Keratinocyte (primary cell): Measurements from ENCODE around the gene ABLIM1. TPM values are rescaled to one million over a fixed set of nuclear protein-coding genes. Genes with fewer than 3 reads are reported as not detected.

ENCODE experiments used
- DNase-seq: peaks from one replicate; pipeline ENCODE4 v3.0.0-alpha.2; 2011; ENCODE audit warnings: low read depth, missing footprints, low spot score
- FAIRE-seq: peaks from 2 replicates; lab custom pipeline; 2011; peaks lifted over from hg19 to GRCh38; lab: Jason Lieb, UNC
- H2AFZ ChIP-seq: 2 replicates; pipeline ENCODE4 v1.6.0; 2012; ENCODE audit warnings: low read length, control low read depth, inconsistent platforms; ENCODE audit not compliant: control insufficient read depth
- H3K27ac ChIP-seq: 2 replicates; pipeline ENCODE4 v1.5.1; 2011; ENCODE audit warnings: low read length; ENCODE audit not compliant: control insufficient read depth, insufficient read depth
- H3K27me3 ChIP-seq: 3 replicates; pipeline ENCODE4 v1.6.0; 2011; ENCODE audit warnings: low read length; ENCODE audit not compliant: control insufficient read depth, insufficient read depth; ENCODE audit errors: extremely low read depth
- H3K36me3 ChIP-seq, 2 experiments: 2 replicates in 1 of 2; 3 replicates in 1 of 2; pipeline ENCODE4 v1.5.1; 2011; ENCODE audit warnings: low read length in 2 of 2, mild to moderate bottlenecking in 1 of 2; ENCODE audit not compliant: control insufficient read depth in 2 of 2, insufficient read depth in 2 of 2; ENCODE audit errors: extremely low read depth in 1 of 2
- H3K4me1 ChIP-seq: 3 replicates; pipeline ENCODE4 v1.5.1; 2011; ENCODE audit warnings: low read length; ENCODE audit not compliant: control insufficient read depth, insufficient read depth; ENCODE audit errors: extremely low read depth
- H3K4me2 ChIP-seq: 3 replicates; pipeline ENCODE4 v1.6.0; 2011; ENCODE audit warnings: low read depth, low read length; ENCODE audit not compliant: control insufficient read depth, insufficient read depth; ENCODE audit errors: extremely low read depth
- H3K4me3 ChIP-seq, 3 experiments: fragments of 200-600 bp in 1 of 3; sonication (generic) in 1 of 3; 2 replicates in 2 of 3; 3 replicates in 1 of 3; pipeline ENCODE4 v1.5.1; 2011 to 2016; ENCODE audit warnings: low read length in 3 of 3, mild to moderate bottlenecking in 3 of 3, control low read depth in 2 of 3, inconsistent platforms in 1 of 3, low read depth in 1 of 3, mixed read lengths in 1 of 3, mixed run types in 1 of 3, moderate library complexity in 1 of 3; ENCODE audit not compliant: control insufficient read depth in 2 of 3, insufficient read depth in 2 of 3; ENCODE audit errors: extremely low read depth in 1 of 3
- H3K79me2 ChIP-seq: 2 replicates; pipeline ENCODE4 v1.6.0; 2012; ENCODE audit warnings: low read length; ENCODE audit not compliant: control insufficient read depth, insufficient read depth
- H3K9ac ChIP-seq: 3 replicates; pipeline ENCODE4 v1.6.0; 2011; ENCODE audit warnings: low read length; ENCODE audit not compliant: control insufficient read depth, insufficient read depth; ENCODE audit errors: extremely low read depth
- H3K9me1 ChIP-seq: 3 replicates; pipeline ENCODE4 v1.6.0; 2011; ENCODE audit warnings: low read length; ENCODE audit not compliant: control insufficient read depth, insufficient read depth; ENCODE audit errors: extremely low read depth
- H3K9me3 ChIP-seq: 2 replicates; pipeline ENCODE4 v1.5.1; 2012; ENCODE audit warnings: low read depth, low read length; ENCODE audit not compliant: control insufficient read depth
- H4K20me1 ChIP-seq: 3 replicates; pipeline ENCODE4 v1.6.0; 2011; ENCODE audit warnings: low read length; ENCODE audit not compliant: control insufficient read depth, insufficient read depth; ENCODE audit errors: extremely low read depth
- CTCF ChIP-seq, 3 experiments: IDR thresholded peaks in 1 of 3; conservative IDR thresholded peaks in 1 of 3; optimal IDR thresholded peaks in 1 of 3; 2 replicates in 2 of 3; 3 replicates in 1 of 3; pipeline versions ENCODE3 to v1.5.1; 2011; ENCODE audit warnings: low read length in 3 of 3, mild to moderate bottlenecking in 3 of 3, moderate library complexity in 2 of 3, control low read depth in 1 of 3, inconsistent platforms in 1 of 3; ENCODE audit not compliant: insufficient read depth in 2 of 3; ENCODE audit errors: extremely low read depth in 1 of 3
- EZH2 ChIP-seq: IDR thresholded peaks from one replicate; pipeline ENCODE4 v1.6.1; 2012; ENCODE audit warnings: inconsistent platforms, mild to moderate bottlenecking, low read length, moderate library complexity
- dilution Hi-C: fragments of 300-500 bp; cut with MboI; formaldehyde crosslinking; loops from one replicate; pipeline ENCODE4 v1.7.0; 2020; ENCODE audit warnings: low sequenced_read_pairs; ENCODE audit not compliant: extremely low pct_ligation_motif_present
- polyA plus RNA-seq, 5 experiments: library from polyadenylated mRNA; depleted of rRNA in 3 of 5; stranded (reverse) in 3 of 5; stranded (forward) in 1 of 5; unstranded in 1 of 5; fragments of >200 nt; gene quantifications; 1 replicate in 1 of 5; 2 replicates in 3 of 5; 3 replicates in 1 of 5; pipeline versions ENCODE4 v1.2.1 to v1.2.3, GENCODE V29; 2011 to 2012; ENCODE audit warnings: missing spikeins in 2 of 5, low read depth in 1 of 5, low replicate concordance in 1 of 5

Gene ABLIM1
- polyA plus RNA-seq, 1 donor (not counting 4 experiments of a cell fraction or from before 2014, with no cell fraction given): 55.2 TPM

GRCh38 chr10:114565066-114565465, 93.0 kb downstream of the ABLIM1 start:
- no peak overlapping the region for H3K4me2 ChIP-seq
- H2AFZ ChIP-seq: no peak overlapping the region
- no peaks in the 10 kb centered on the region for H3K4me1 ChIP-seq
- FAIRE-seq (no peak), DNase-seq (no peak)
- no peaks in the 10 kb centered on the region for H4K20me1 ChIP-seq
- H3K27me3 ChIP-seq: no peaks in the 10 kb centered on the region
- no peaks in the 10 kb centered on the region for H3K9me1 ChIP-seq
- H3K27ac ChIP-seq: no peak overlapping the region
- no peaks in the 10 kb centered on the region for H3K36me3 ChIP-seq
- H3K9ac ChIP-seq: no peak overlapping the region
- TF ChIP-seq EZH2 (no peak), CTCF (optimal IDR thresholded peaks at IDR 0.05 in 1 of 3, IDR thresholded peaks at IDR 0.05 in 1 of 3, conservative IDR thresholded peaks at IDR 0.05 in 1 of 3; ENCODE audit: extremely low read depth in 1 of 3, insufficient read depth in 2 of 3, low read length in 3 of 3) (no peak)
- H3K9me3 ChIP-seq: no peaks in the 10 kb centered on the region
- H3K4me3 ChIP-seq: no peak overlapping the region
- dilution Hi-C loops: no loop called here
- no peaks in the 10 kb centered on the region for H3K79me2 ChIP-seq

- Histone ChIP-seq H3K27ac (no peak overlapping the region), H3K4me1 (no peaks in the 10 kb centered on the region), H3K36me3 (no peaks in the 10 kb centered on the region), H3K9ac (no peak overlapping the region), H3K79me2 (no peaks in the 10 kb centered on the region), H3K4me3 (no peak overlapping the region), H4K20me1 (no peaks in the 10 kb centered on the region), H3K9me3 (no peaks in the 10 kb centered on the region), H3K9me1 (no peaks in the 10 kb centered on the region), H3K27me3 (no peaks in the 10 kb centered on the region), H2AFZ (no peak overlapping the region), H3K4me2 (no peak overlapping the region)
- dilution Hi-C loops: no loop called here
- no peak for FAIRE-seq
- TF ChIP-seq EZH2: no peak
- TF ChIP-seq CTCF (optimal IDR thresholded peaks at IDR 0.05 in 1 of 3, IDR thresholded peaks at IDR 0.05 in 1 of 3, conservative IDR thresholded peaks at IDR 0.05 in 1 of 3; ENCODE audit: extremely low read depth in 1 of 3, insufficient read depth in 2 of 3, low read length in 3 of 3): no peak
- no peak for DNase-seq
Measured at GRCh38 chr10:114561008-114561523, 97.0 kb downstream of the ABLIM1 start.
